Measurements from ENCODE around the gene SEC23IP.
"Not testable (repeated sequence)": the region's sequence is repeated elsewhere in the genome, so short reads cannot be mapped to it uniquely, and the experiment has no call there.

The SEC23IP gene

GRCh38 chr10:119892188-119893065 lies at the start of gene SEC23IP:
Gene SEC23IP, plus strand, starts transcription at chr10:119892730. Its CDS starts 53 bp downstream, at chr10:119892783.
- DNase-seq = peak; percentile 88 to 90

- DNase-seq = no peak
These were observed 46.9 kb upstream of the SEC23IP start for GRCh38 chr10:119845656-119846055.

GRCh38 chr10:119849031-119849789 lies 43.3 kb upstream of the SEC23IP start:
- no peak for DNase-seq

GRCh38 chr10:119849944-119850343 lies 42.6 kb upstream of the SEC23IP start:
- DNase-seq = no peak

GRCh38 chr10:119852277-119852676 lies 40.3 kb upstream of the SEC23IP start:
- no peak for DNase-seq

- DNase-seq = no peak
These were observed 39.7 kb upstream of the SEC23IP start for GRCh38 chr10:119852822-119853221.

- no peak for DNase-seq
These were observed 39.0 kb upstream of the SEC23IP start for GRCh38 chr10:119853574-119853973.

- no peak for DNase-seq
These were observed 34.5 kb upstream of the SEC23IP start for GRCh38 chr10:119858063-119858462.

- no peak for DNase-seq
These were observed 32.9 kb upstream of the SEC23IP start for GRCh38 chr10:119859420-119860258.

- no peak for DNase-seq
These were observed 31.5 kb upstream of the SEC23IP start for GRCh38 chr10:119860866-119861607.

- DNase-seq = no peak
These were observed 30.0 kb upstream of the SEC23IP start for GRCh38 chr10:119862524-119862923.

- no peak for DNase-seq
These were observed 28.5 kb upstream of the SEC23IP start for GRCh38 chr10:119863951-119864565.

GRCh38 chr10:119865699-119866240 lies 26.8 kb upstream of the SEC23IP start:
- DNase-seq = no peak

- no peak for DNase-seq
These were observed 25.2 kb upstream of the SEC23IP start for GRCh38 chr10:119867317-119867716.

GRCh38 chr10:119869398-119869797 lies 23.1 kb upstream of the SEC23IP start:
- not testable (repeated sequence) for DNase-seq

- DNase-seq = peak; percentile 48 to 52
These were observed 20.5 kb upstream of the SEC23IP start for GRCh38 chr10:119871881-119872609.

- no peak for DNase-seq
These were observed 20.0 kb upstream of the SEC23IP start, which contains the start of gene MCMBP for GRCh38 chr10:119872610-119872859. Gene MCMBP, minus strand, starts transcription at chr10:119872843. Its CDS starts 259 bp downstream, at chr10:119872584.

GRCh38 chr10:119872860-119873681 lies 19.5 kb upstream of the SEC23IP start:
- peak; percentile 85 to 86 for DNase-seq

GRCh38 chr10:119878524-119878923 lies 14.0 kb upstream of the SEC23IP start:
- no peak for DNase-seq

Measured in stimulated activated CD4-positive, alpha-beta T cell treated with anti-CD3 and anti-CD28 coated beads, Interleukin-4, amount 100 ng/mL, for 4 hours (primary cell).